Measurements from ENCODE around the gene AKIRIN1. TPM values are rescaled to one million over a fixed set of nuclear protein-coding genes. Genes with fewer than 3 reads are reported as not detected.

Gene AKIRIN1
- total RNA-seq, 2 donors from 2014 or later, result 51.7 to 66.8 TPM

Other genes starting within 250 kb of the AKIRIN1 start
- 10 to 100 TPM; 29.2 to 37.2 TPM for gene RRAGC, start 131.5 kb upstream of the AKIRIN1 start, total RNA-seq
- gene MYCBP, start 117.9 kb upstream of the AKIRIN1 start, total RNA-seq, result 10 to 100 TPM; 10.2 to 12.1 TPM
- not detected for gene GJA9, start 109.7 kb upstream of the AKIRIN1 start, total RNA-seq
- gene RHBDL2, start 49.4 kb upstream of the AKIRIN1 start, total RNA-seq, result 1 to 10 TPM in 1 of 2 donors, not detected in 1; 1.2 TPM
- gene NDUFS5, start 35.1 kb downstream of the AKIRIN1 start, total RNA-seq, result 100 to 1,000 TPM; 203 to 208 TPM
- 100 to 1,000 TPM; 596 to 609 TPM for gene MACF1, start 213.4 kb downstream of the AKIRIN1 start, total RNA-seq

Measured in posterior vena cava (tissue), 2 donors.